ENCODE results near the gene MAFG.

MAFG gene

DNA sequence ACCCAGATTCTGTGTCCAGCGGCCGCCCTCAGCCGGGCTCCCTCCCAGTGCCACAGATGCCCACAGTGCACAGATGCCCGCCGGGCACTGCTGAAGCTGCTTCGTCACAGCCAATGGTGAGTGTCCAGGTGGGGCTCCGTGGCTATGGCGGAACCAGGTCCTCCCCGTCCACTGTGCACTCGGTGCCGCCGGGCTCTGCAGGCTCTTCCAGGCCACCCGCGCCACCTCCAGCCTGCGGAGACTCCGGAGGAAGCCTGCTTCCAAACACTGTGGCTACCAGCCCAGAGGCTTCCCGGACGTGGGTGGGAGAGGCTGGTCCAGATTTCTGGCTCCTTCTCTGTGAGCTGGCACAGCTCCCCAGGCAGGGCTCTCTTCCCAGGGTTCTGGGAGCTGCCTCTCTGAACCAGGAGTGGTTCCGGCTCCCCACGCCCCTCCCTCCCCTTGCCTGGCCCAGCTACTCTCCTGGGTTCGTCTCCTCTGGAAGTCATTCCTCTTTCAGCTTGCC is 12.4 kb upstream of the MAFG start:
- DNase-seq (ENCODE audit: low read depth): no peak

DNA sequence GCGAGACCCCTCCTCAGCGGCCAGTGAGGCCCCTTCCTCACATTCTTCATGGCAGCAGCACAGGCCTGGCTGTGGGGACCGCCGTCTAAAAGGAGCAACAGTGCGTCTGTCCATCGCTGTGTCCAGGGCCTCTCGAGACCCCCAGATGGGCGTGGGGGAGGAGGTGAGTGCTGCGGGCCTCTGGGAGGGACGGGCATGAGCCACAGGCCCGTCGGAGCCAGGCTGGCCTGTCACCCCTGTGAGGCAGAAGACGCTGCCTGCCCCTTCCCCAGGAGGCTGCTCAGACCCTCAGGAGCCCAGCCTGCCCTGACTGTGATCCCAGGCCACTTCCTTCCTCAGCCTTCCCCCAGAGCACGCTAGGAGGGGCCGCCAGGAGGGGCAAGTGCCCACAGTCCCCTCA is 11.7 kb upstream of the MAFG start:
- no peak for DNase-seq (ENCODE audit: low read depth)

DNA sequence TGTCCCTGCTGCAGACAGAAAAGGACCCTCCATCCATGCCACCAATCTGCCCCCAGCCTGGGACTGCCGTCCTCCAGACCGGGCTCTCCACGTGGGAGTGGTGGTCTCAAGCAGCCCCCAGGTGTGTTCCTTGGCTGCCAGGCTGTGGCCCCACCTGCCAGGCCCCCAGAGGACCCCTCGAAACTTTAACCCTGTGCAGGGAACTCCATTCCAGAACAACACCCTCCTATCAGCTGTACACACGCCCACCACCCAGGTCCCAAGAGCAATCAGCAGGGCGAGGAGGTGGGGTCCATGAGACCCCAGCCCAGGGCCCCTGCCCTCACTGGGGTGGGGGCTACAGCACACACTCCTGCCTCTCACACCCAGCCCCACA is 8.2 kb upstream of the MAFG start:
- DNase-seq (ENCODE audit: low read depth): no peak

DNA sequence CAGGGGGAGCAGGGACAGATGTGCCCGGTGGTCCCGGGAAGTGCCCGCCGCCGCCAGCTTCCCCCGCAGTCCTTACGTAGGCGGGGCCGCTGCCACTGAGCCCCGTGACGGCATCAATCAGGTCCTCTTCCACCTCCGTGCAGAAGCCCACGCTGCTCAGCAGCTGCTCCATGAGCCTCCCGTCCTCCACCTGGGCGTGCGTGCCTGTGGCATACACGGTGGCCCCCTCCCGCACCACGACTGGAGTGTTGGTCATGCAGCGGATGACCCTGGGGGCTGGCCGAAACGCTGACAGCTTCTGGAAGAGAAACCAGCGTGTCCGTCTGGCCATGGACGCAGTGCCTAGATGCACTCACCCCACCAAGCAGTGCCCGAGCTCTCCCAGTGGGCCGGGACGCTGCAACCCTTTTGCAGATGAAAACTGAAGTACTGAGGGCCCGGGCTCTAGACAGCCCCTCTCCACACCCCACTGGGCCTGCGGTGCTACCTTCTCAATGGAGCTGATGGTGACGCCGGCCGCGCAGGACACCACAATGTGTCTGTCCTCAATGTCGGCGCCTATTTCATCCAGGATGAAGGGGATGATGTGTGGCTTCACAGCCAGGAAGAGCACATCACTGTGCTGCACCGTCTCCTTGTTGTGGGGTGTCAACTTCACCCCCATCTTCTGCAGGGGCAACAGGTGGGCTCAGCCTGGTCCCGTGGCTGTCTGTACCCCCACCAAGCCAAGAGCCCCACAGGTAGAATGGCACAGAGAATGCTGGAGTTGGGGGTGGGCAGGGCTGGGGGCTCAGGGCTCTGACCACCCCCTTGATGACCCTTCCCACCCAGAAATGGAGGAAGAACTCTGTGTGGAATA is 7.5 kb upstream of the MAFG start:
- DNase-seq (ENCODE audit: low read depth): no peak

DNA sequence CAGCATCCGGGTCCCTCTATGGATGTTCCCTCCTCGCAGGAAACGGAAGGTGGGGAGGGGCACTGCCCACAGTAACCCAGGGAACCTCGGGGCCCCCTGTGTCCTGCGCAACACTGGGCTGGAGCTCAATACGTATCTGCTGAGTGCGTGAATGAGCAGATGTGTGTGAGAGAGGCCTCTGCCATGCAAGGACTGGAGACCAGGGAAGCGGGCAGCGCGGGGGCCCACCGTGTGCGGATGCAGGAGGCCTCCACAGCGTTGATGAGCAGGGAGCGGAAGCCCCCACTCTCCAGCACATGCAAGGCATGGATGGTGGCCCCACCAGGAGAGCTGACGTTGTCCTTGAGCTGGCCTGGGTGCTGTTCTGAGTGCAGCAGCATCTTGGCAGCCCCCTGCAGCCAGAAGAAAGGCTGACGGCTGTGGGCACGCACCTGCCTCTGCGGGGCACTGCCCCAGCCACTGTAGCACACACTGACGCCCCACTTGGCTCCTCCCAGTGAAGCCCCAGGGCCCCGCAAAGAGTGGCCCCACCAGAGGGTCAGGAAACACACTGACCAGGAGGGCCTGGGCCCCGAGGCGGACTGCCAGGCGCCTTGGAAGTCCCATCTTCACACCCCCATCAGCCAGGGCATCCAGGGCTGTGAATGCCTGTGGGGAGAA is 6.7 kb upstream of the MAFG start:
- DNase-seq (ENCODE audit: low read depth): no peak

DNA sequence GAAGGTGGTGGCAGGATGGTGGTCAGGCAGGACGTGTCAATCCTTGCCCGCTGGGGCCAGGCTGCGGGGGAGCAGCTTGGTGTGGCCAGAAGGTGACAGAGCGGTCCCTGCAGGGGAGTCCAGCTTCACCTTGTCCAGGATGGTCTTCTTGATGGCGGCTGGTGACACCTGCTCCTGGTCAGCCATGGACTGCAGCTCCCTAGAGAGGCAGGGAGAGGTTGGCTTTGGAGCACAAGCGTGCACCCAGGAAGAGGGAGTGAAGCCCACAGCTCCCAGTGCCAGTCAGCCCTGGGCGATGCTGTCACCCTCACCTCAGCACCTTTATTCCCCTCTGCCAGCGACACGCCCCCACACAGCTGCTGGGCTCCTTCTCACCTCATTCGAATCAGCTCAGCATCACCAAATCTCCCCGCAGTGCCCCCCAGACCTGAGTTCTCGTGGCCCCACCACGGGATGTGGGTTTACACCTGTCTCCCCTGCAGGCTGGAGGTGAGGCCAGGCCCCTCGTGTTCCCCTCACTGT is 5.7 kb upstream of the MAFG start:
- DNase-seq (ENCODE audit: low read depth): no peak

DNA sequence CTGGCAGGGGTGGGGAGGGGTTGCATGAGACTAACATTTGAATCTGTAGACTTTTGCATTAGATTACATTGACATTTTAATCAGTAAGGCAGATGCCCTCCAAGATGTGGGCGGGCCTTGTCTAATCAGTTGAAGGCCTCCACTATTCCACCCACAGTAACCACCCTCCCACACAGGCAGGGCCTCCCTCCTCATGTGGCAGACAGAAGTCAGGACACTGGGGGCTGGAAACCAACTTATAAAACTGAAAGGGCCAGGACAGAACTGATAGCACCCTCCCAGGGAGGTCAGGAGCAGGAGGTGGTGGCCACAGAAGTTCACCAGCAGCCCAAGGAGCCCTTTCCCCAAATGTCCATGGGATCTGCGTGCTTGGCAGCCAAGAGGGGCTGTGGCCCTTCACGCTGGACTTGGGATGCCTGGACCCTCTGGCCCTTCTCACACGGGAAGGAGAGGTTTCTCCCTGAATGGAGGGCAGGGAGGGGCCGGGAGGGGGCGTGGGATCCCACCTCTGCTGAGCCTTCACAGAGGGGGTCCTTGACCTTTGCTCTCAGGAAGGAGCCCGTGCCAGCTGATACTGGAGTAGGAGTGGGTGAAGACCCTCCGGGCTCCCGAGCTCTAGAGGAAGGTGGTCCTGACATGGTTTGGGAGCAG is 4.9 kb upstream of the MAFG start:
- DNase-seq (ENCODE audit: low read depth): no peak

DNA sequence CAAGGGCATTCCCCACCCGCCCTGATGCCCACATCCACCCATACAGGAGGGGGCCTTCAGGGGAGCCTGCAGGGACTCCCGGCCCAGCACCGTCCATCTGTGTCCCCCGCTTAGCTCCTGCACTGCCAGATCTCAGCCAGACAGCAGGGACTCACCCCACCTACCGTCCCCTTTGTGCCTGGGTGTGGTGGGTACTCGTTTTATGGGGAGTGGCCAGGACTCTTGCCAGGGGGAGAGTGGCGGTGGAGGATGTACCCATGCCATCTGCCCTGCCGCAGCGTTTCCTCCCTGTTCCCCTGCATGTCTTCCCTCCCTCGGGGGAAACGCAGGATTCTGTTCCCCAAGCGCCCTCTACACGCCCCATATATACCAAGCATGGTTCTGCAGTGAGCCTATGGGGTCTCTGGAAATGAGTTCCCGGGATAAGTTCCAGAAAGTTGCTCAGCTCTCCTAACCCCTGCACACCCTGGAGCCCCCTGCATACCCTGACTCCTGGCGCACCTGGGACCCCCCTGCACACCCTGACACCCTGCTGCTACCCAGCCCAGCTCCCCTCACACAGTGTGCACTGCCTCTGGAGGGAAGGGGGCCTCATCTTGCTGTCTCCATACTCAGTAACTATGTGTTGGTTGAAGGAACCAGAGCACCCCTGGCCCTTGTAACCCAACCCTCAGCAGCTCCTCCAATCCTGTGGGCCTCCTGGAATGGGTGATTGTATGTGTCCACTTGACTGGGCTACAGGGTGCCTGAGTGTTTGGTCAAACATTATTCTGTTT is 4.2 kb upstream of the MAFG start:
- DNase-seq (ENCODE audit: low read depth): no peak

DNA sequence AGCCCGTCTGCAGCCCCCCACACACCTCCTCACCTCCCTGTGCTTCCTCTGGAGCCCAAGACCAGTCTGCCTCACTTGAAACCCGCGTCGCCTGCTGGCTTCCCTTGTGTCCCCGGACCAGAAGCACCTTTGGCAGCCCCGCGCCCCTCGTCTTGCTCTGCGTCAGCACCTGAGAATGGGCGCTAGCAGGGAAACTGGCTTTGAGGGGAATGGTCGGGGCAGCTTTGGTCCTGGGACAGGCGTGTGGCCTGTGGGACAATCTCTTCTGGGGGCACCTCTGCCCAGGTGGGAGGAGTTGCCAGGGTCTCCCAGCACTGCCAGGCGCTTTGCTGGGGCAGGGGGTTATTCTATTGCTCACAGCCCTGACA is 3.6 kb upstream of the MAFG start:
- no peak for DNase-seq (ENCODE audit: low read depth)

DNA sequence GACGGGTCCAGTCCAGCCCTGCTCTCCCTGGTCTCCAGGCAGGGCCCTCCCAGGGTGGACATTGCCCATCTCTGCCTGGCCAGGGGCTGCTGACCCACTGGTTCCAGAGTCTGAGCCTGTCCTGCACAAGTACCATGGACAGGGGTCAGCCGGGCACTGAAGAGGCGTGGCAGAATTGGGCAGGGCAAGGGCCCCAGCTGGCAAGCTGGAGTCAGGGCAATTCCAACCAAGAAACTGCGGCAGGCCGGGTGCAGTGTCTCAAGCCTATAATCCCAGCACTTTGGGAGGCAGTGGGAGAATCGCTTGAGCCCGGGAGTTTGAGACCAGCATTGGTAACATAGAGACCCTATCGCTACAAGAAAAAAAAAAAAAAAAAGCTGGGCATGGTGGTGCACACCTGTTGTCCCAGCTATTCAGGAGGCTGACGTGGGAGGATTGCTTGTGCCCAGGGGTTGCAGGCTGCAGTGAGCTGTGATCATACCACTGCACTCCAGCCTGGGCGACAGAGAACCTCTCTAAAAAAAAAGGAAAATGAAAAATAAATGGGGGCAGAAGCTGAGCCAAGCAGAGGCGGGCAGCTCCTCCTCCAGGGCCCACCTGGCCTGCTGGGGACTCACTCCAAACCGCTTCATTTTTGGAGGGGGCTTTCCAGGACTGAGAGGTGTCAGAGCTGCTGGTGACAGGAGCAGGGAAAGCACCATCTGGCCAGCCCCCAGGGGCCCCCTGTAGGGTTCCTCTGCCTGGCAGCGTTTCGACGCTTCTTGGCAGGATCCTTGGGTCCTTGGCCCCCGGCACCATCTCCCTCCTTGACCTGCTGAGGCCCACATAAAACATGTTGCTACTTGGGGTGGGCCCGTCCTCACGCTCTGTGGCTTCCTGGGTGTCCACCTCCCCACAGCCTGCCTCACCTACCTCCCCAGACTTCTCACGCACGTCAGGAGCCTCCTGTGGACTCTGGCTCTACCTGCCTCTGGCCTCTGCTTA is 2.9 kb upstream of the MAFG start:
- no peak for DNase-seq (ENCODE audit: low read depth)

DNA sequence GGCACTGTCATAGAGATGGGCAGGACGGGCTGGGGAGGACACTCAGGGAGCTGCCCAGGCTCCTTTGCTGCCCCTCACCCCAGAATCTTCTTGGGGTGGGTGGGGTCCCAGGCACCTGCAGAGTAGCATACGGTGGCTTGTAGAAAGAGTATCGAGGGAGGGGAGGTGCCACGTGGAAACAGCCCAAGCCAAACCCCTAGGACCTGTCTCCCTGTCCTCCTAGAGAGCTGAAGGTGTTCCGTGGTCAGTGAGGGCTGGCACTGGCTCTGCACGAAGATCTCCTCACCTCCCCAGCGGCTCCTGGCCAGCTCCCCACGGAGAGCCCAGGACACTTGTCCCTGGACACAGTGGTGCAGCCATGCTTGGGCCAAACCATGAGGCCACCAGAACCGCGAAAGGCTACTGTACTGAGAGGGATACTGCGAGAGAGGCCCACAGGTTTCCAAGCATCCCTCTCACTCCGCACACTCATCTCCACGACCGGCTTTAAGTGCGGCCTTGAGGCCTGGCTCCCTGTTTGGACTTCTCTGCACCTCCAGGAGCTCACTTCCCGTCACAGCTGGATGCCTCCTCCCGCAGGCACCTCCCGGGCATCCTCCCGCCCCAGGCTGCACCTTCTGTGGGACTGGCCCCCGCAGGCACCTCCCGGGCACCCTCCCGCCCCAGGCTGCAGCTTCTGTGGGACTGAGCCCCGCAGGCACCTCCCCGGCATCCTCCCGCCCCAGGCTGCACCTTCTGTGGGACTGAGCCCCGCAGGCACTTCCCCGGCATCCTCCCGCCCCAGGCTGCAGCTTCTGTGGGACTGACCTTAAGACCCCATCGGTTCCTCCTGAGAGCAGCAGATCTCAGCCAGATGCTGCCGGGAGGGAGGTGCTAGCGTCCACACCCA is 2.0 kb upstream of the MAFG start:
- no peak for DNase-seq (ENCODE audit: low read depth)

DNA sequence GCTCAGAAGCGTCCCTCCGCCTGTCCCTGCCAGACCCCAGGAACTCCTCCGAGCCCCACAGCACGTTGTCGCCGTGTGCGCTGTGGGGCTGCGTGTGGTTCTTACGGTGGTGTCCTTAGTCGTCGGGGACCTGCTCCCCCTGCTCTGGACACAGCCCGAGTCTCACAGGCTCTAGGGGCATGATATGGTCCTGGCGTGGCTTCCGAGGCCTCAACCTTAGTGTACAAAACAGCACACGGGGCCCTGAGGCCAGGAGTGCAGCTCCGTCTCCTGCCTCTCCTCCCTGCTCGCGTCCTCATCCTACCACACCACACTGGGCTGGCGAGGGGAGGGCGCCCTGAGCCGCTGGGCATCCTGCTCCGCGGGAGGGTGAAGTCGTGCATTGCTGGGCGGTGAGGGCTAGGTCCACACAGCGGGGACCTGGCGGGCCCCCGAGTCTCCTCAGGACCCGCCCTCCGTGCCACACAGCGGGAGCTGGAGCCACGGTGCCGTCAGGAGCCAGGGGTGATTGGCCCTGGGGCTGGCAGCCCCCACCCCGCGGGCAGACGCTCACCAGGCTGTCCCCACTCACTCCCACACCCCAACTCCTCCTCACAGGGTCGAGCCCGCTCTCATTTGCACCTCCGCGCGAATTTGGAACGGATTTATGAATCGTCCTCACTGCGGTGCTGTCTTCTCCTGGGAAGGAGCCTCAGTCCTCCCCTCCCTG is 1.2 kb upstream of the MAFG start:
- no peak for DNase-seq (ENCODE audit: low read depth)

DNA sequence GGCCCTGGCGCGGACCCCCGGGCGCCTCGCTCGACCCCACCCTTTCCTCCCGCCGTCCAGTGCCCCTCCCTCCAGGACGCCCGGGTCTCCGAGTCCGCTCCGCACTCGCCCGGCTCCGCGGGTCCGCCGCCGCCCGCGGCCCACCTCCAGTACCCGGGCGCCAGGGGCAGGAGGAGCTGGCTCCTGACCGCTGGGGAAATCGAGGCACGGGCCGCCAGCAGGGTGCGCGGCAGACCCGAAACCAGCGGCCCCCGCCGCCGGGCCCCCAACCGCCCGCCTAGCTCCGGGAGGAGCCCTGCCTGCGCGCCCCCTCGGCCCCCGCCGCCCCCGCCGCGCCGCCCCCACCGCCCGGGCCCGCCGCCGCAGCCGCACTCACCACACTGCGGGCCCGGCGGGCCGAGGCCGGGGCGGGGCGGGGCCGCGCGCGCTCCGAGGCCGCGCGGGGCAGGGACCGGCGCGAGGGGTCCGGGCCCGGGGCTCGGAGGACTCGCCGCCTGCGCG is 333 bp downstream of the MAFG start:
- DNase-seq (ENCODE audit: low read depth): no peak

DNA sequence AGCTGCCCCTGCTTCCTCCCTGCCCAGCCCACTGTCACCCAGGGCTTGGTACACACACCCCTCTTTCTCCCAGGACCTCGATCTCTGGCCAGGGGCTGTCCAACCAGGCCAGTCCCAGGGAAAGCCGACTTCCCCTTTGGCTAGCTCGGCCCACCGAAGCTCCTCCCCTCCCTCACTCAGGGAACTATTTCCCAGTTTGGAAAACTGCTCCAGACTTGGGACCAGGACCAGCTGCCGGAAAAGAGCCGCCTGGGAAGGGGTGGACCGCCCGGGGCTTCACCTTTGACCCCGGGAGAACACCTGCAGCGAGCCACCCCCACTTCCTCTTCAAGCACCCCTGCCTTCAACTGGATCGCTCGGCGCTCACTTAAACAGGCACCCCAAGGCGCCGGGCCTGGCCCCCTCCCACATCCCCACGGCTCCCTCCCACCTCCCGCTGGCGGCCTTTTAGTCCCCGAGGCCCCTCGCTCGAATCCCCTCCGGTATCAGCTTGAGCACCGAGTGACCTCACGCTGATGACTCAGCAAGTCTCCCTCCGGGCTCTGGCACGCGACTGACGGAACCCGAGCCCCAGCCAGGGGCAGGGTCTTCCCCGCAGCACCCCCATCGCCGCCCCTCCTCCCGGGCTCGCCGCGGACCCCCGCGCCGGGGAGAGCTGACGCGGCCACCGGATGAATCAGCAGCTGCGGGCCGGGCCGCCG is 934 bp downstream of the MAFG start:
- DNase-seq (ENCODE audit: low read depth): peak; percentile 45

DNA sequence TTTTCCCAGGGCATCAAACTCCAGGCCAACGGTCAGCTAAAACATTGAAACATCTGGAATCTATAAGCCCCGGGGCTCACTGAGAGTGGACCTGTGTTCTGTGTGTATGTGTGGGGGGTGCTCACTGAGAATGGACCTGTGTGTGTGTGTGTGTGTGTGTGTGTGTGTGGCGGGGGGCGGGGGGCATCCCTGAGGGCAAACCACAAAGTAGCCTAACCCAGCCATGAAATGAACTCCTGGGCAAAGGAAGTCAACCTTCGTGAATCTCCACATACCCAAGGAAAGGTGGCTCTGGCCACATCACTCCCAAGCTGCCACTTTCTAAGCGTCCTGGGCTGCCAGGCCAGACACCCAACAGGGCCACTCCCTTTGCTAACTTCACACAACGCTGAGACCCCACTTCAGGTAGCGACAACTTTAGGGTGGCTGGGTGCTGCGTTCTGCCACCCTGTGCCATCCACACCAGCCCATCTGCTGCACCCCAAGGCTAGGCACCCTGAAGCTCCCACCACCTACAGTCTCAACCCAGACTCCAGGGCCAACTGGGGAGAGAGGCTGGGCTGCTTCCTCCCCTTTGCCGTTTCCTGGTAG is 1.6 kb downstream of the MAFG start:
- no peak for DNase-seq (ENCODE audit: low read depth)

DNA sequence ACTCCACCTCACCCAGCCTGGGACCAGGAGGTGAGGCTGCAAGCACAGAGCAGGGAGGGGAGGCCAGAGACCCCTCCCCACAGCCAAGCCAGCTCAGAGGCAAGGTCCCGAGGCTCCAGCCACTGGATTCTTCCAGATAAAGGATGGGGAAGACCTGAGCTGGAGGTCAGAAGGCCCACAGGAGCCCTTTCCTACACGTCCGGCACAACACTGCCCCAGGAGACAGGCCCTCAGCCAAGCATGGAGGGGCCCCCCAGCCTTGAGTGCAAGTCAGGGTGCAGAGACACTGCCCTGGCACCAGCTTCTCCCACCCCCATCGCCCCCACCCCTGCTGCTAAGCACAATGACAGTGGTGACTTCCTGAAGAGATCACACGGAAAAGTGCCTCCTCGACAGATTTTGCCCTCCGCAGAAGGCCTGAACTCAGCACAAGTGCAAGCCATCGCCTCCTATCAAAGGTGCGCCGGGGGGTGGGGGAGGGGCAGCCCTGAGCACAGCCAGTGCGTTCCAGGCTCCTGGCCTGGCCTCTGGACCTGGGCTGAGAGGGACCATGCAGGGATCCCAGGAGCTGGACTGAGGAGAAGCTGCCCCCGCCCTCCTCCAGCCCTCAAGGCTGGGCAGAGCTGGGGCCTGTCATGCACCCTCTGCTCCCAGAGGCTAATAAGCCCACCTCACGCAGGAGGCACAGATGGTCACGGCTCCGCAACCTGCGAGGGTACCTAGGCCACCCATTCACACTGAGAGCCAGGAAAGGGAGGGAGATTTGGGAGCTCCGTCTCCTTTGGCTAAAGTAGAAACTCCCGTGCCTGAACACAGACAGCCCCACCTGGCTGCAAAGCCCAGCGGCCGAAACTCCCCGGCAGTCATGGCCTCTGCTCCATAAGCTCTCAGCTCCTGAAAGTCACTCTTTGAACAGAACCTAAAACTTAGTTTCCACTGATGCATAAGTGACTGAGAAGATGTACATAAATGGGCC is 2.7 kb downstream of the MAFG start:
- DNase-seq (ENCODE audit: low read depth): no peak

All from activated gamma-delta T cell treated with anti-CD3 and anti-CD28 coated beads, Interleukin-2, amount 50 U/mL, for 16 hours (primary cell).